Spleen (tissue), 11 donors: Measurements from ENCODE around the gene TYW5. TPM values are rescaled to one million over a fixed set of nuclear protein-coding genes. Genes with fewer than 3 reads are reported as not detected.
A peak's percentile ranks its signal among the peaks of the same experiment; 100 is the strongest.

ENCODE experiments used
- DNase-seq: peaks from one replicate; pipeline ENCODE4 v3.0.0-alpha.2; 2020
- H3K27ac ChIP-seq, 8 donors: fragments of 200-600 bp; sonication (generic) in 7 of 8; 1 replicate in 4 of 8; 2 replicates in 4 of 8; pipeline versions ENCODE4 v1.5.0 to v1.8.0; 2016 to 2021; ENCODE audit warnings: inconsistent platforms in 4 of 8, mild to moderate bottlenecking in 4 of 8, moderate library complexity in 1 of 8
- H3K27me3 ChIP-seq, 7 donors: fragments of 200-600 bp; sonication (generic) in 6 of 7; replicated peaks in 1 of 7; 1 replicate in 4 of 7; 2 replicates in 3 of 7; pipeline versions ENCODE4 v1.5.0 to v1.8.0; 2016 to 2021; ENCODE audit warnings: inconsistent platforms in 3 of 7, mild to moderate bottlenecking in 1 of 7
- H3K36me3 ChIP-seq, 6 donors: fragments of 200-600 bp; sonication (generic) in 5 of 6; 1 replicate in 4 of 6; 2 replicates in 2 of 6; pipeline versions ENCODE4 v1.5.0 to v1.8.0; 2016 to 2021; ENCODE audit warnings: inconsistent platforms in 2 of 6
- H3K4me1 ChIP-seq, 6 donors: fragments of 200-600 bp; sonication (generic) in 5 of 6; 1 replicate in 3 of 6; 2 replicates in 3 of 6; pipeline versions ENCODE4 v1.5.0 to v1.8.0; 2016 to 2021; ENCODE audit warnings: inconsistent platforms in 3 of 6
- H3K4me3 ChIP-seq, 8 donors: fragments of 200-600 bp; sonication (generic) in 7 of 8; 1 replicate in 4 of 8; 2 replicates in 4 of 8; pipeline versions ENCODE4 v1.5.0 to v1.8.0; 2016 to 2021; ENCODE audit warnings: inconsistent platforms in 4 of 8, mild to moderate bottlenecking in 4 of 8, moderate library complexity in 2 of 8
- H3K9me3 ChIP-seq, 8 donors: fragments of 200-600 bp; sonication (generic) in 7 of 8; 1 replicate in 4 of 8; 2 replicates in 4 of 8; pipeline versions ENCODE4 v1.5.0 to v1.8.0; 2016 to 2021; ENCODE audit warnings: inconsistent platforms in 4 of 8
- CTCF ChIP-seq, 11 experiments: fragments of 200-600 bp in 7 of 11; fragments of 450-650 bp in 4 of 11; sonication (generic) in 4 of 11; IDR thresholded peaks in 8 of 11; conservative IDR thresholded peaks in 3 of 11; 1 replicate in 7 of 11; 2 replicates in 4 of 11; pipeline versions ENCODE4 v1.4.0 to v1.8.0; 2016 to 2021; ENCODE audit warnings: antibody characterized with exemption in 11 of 11, inconsistent platforms in 4 of 11, mild to moderate bottlenecking in 1 of 11
- POLR2A ChIP-seq, 3 donors: fragments of 450-650 bp; IDR thresholded peaks; one replicate each; pipeline ENCODE4 v1.5.1; 2017; ENCODE audit warnings: antibody characterized with exemption in 3 of 3, mild to moderate bottlenecking in 1 of 3
- POLR2AphosphoS5 ChIP-seq, 3 donors: sonication (generic); formaldehyde crosslinking; IDR thresholded peaks; one replicate each; pipeline ENCODE4 v1.5.1; 2017; ENCODE audit warnings: antibody characterized with exemption in 3 of 3
- WGBS, 5 donors: extraction: QIAGEN DNeasy Blood & Tissue Kit in 3 of 5; methylation state at CpG; one replicate each; pipeline versions ENCODE4 v1.1.5 to v1.1.7; 2013 to 2018; 5-methylcytosine and 5-hydroxymethylcytosine counted together
- intact Hi-C: fragments of 100-400 bp; cut with DNase I; formaldehyde crosslinking; loops from one replicate; pipeline ENCODE4 v1.15.0; 2023; ENCODE audit warnings: low total_unique reads
- polyA plus RNA-seq, 3 donors: library from polyadenylated mRNA; stranded (reverse); fragments of 200-250 nt; gene quantifications; one replicate each; pipeline ENCODE4 v1.2.1, GENCODE V29; 2013
- total RNA-seq, 7 donors: library from RNA; depleted of rRNA in 3 of 7; stranded (reverse); fragments of >200 nt in 3 of 7; fragmentation: NEBNext Ultra II Directional in 4 of 7; extraction: Animal tissue kit (Norgen Biotek cat#: 25700) in 4 of 7; gene quantifications; one replicate each; pipeline versions ENCODE4 v1.1.0 to v1.2.1, GENCODE V29; 2016 to 2021
- donor health status: healthy with polysubstance abuse.
- donor health status: DM: no; HTN: no; CAD: no; lungs with moderate emphysema.
- donor health status: DM: no; HTN: no; CAD: no.
- donor health status: Bipolar disorder and iron deficiency.
- donor health status: healthy.
- donor health status: DM: no; HTN: no; CAD: no.
- donor health status: DM: yes; HTN: yes; CAD: no.

The TYW5 gene
- total and polyA plus RNA-seq, 10 donors, result 2.7 to 15.9 (median 10.1) TPM

GRCh38 chr2:199911877-199912161 lies 43.5 kb downstream of the TYW5 start:
- H3K36me3 ChIP-seq, result peaks cover 0 to 11% (median 5%) of the 10 kb centered on the region in 6 donors
- TF ChIP-seq POLR2AphosphoS5 (IDR thresholded peaks at IDR 0.05) (no peak), CTCF (IDR thresholded peaks at IDR 0.05 in 8 of 11, conservative IDR thresholded peaks at IDR 0.05 in 3 of 11) (no peak), POLR2A (IDR thresholded peaks at IDR 0.05) (no peak)
- WGBS, 5 donors, result 0 to 1% (median 0%) methylated on average over 13 of the region's 13 CpGs
- DNase-seq, result no peak
- H3K27ac ChIP-seq, result peak overlapping the region; percentile 92 to 98 (median 96)
- peak overlapping the region; percentile 73 to 95 (median 92) for H3K4me3 ChIP-seq
- intact Hi-C loops, result loop anchor here (5.0 kb wide), 1 partner anchor 40 kb away; no protein-coding TSS in a partner anchor
- H3K27me3 ChIP-seq, result no peaks in the 10 kb centered on the region
- peaks cover 20 to 44% (median 37%) of the 10 kb centered on the region in 6 donors for H3K4me1 ChIP-seq
- H3K9me3 ChIP-seq, result peaks cover 0 to 6% (median 5%) of the 10 kb centered on the region in 8 donors

GRCh38 chr2:199911052-199911876 lies 44.0 kb downstream of the TYW5 start, which contains the start of gene C2orf69:
C2orf69 (plus strand) TSS chr2:199911293; CDS start chr2:199911439, 146 bp downstream.
- Histone ChIP-seq H3K9me3 (peaks cover 0 to under 1% (median 0%) of the 10 kb centered on the region in 8 donors), H3K27ac (peak within 1 kb of the TSS; percentile 92 to 98 (median 96)), H3K36me3 (peaks cover 0 to 5% (median 0%) of the 10 kb centered on the region in 6 donors), H3K4me1 (peaks cover 20 to 44% (median 37%) of the 10 kb centered on the region in 6 donors), H3K4me3 (peak within 1 kb of the TSS; percentile 73 to 95 (median 92)), H3K27me3 (no peaks in the 10 kb centered on the region)
- WGBS, 5 donors, result 0 to 1% (median 0%) methylated on average over 46 to 85 of the region's 85 CpGs
- TF ChIP-seq POLR2A (IDR thresholded peaks at IDR 0.05), result no peak
- TF ChIP-seq POLR2AphosphoS5 (IDR thresholded peaks at IDR 0.05), result peak; percentile 90 to 93 (median 91)
- peak in 1 of 11 experiments; percentile 14 for TF ChIP-seq CTCF (IDR thresholded peaks at IDR 0.05 in 8 of 11, conservative IDR thresholded peaks at IDR 0.05 in 3 of 11)
- intact Hi-C loops, result loop anchor here (5.0 kb wide), 1 partner anchor 41 kb away; no protein-coding TSS in a partner anchor
- peak; percentile 97 for DNase-seq

GRCh38 chr2:199910338-199911051 lies 44.8 kb downstream of the TYW5 start:
- Histone ChIP-seq H3K27me3 (no peaks in the 10 kb centered on the region), H3K36me3 (no peaks in the 10 kb centered on the region), H3K4me1 (peaks cover 20 to 44% (median 37%) of the 10 kb centered on the region in 6 donors), H3K27ac (peak overlapping the region in 7 of 8 donors; percentile 95 to 98 (median 97)), H3K9me3 (no peaks in the 10 kb centered on the region), H3K4me3 (peak overlapping the region; percentile 73 to 95 (median 92))
- whole genome bisulfite sequencing, 5 donors, result 38 to 47% (median 45%) methylated on average over 18 of the region's 18 CpGs
- no peak for TF ChIP-seq POLR2AphosphoS5 (IDR thresholded peaks at IDR 0.05)
- no peak for TF ChIP-seq CTCF (IDR thresholded peaks at IDR 0.05 in 8 of 11, conservative IDR thresholded peaks at IDR 0.05 in 3 of 11)
- no peak for TF ChIP-seq POLR2A (IDR thresholded peaks at IDR 0.05)
- peak; percentile 72 for DNase-seq
- intact Hi-C loops, result loop anchor here (5.0 kb wide), 1 partner anchor 42 kb away; no protein-coding TSS in a partner anchor
